Esophagus muscularis mucosa (tissue), 4 donors: ENCODE data around the gene CAPN11.

ENCODE experiments used
- EP300 ChIP-seq: sonication (generic); formaldehyde crosslinking; IDR thresholded peaks from one replicate; pipeline ENCODE4 v1.6.1; 2017; ENCODE audit warnings: antibody characterized with exemption
- POLR2AphosphoS5 ChIP-seq, 2 donors: sonication (generic); formaldehyde crosslinking; IDR thresholded peaks; one replicate each; pipeline ENCODE4 v1.6.1; 2017; ENCODE audit warnings: antibody characterized with exemption in 2 of 2
- TF ChIP-seq, protein P1 (sequence below), 3 experiments: fragments of 200-600 bp in 2 of 3; fragments of 450-650 bp in 1 of 3; sonication (generic) in 2 of 3; IDR thresholded peaks; one replicate each; pipeline ENCODE4 v1.5.1; 2017 to 2019; ENCODE audit warnings: antibody characterized with exemption in 3 of 3, mild to moderate bottlenecking in 2 of 3, moderate library complexity in 1 of 3

- TF ChIP-seq EP300 (no peak), POLR2AphosphoS5 (IDR thresholded peaks at IDR 0.05) (no peak)
- TF ChIP-seq, protein P1, sequence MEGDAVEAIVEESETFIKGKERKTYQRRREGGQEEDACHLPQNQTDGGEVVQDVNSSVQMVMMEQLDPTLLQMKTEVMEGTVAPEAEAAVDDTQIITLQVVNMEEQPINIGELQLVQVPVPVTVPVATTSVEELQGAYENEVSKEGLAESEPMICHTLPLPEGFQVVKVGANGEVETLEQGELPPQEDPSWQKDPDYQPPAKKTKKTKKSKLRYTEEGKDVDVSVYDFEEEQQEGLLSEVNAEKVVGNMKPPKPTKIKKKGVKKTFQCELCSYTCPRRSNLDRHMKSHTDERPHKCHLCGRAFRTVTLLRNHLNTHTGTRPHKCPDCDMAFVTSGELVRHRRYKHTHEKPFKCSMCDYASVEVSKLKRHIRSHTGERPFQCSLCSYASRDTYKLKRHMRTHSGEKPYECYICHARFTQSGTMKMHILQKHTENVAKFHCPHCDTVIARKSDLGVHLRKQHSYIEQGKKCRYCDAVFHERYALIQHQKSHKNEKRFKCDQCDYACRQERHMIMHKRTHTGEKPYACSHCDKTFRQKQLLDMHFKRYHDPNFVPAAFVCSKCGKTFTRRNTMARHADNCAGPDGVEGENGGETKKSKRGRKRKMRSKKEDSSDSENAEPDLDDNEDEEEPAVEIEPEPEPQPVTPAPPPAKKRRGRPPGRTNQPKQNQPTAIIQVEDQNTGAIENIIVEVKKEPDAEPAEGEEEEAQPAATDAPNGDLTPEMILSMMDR (IDR thresholded peaks at IDR 0.05) = no peak
These were observed 32.1 kb upstream of the CAPN11 start for GRCh38 chr6:44126320-44127149.
